Esophagus squamous epithelium (tissue), 4 donors: ENCODE data around the gene MSH2.

Source experiments
- CTCF ChIP-seq, 6 experiments: fragments of 450-650 bp in 4 of 6; fragments of 200-600 bp in 2 of 6; sonication (generic) in 2 of 6; IDR thresholded peaks; one replicate each; pipeline ENCODE4 v1.5.1; 2016 to 2019; ENCODE audit warnings: antibody characterized with exemption in 6 of 6, mild to moderate bottlenecking in 4 of 6, moderate library complexity in 4 of 6
- POLR2A ChIP-seq, 4 donors: fragments of 450-650 bp; IDR thresholded peaks; one replicate each; pipeline ENCODE4 v1.6.1; 2017; ENCODE audit warnings: antibody characterized with exemption in 4 of 4, mild to moderate bottlenecking in 4 of 4, moderate library complexity in 3 of 4

GRCh38 chr2:47429795-47430194 is 26.8 kb downstream of the MSH2 start:
- TF ChIP-seq CTCF (IDR thresholded peaks at IDR 0.05) (no peak), POLR2A (IDR thresholded peaks at IDR 0.05) (no peak)
